ENCODE results near the gene ZFYVE16.
A peak's percentile ranks its signal among the peaks of the same experiment; 100 is the strongest.
"Not testable (repeated sequence)": the region's sequence is repeated elsewhere in the genome, so short reads cannot be mapped to it uniquely, and the experiment has no call there.

ZFYVE16 gene

DNA sequence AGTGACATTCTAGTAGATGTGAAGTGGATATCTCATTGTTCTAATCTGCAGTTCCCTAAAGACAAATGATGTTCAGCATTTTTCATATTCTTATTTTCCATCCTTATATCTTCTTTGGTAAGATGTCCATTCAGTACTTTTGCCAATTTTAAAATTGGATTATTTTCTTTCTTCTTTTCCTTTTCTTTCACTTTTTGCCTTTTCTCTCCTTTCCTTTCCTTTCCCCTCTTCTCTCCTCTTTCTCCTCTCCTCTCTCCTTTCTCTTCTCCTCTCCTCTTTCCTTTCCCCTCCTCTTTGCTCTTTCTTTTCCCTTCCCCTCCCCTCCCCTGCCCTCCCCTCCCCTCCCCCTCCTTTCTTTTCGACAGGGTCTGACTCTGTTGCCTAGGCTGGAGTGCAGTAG lies 10.1 kb downstream of the ZFYVE16 start:
- H3K4me2 ChIP-seq (ENCODE audit: low read length), result no peak overlapping the region
- no peaks in the 10 kb centered on the region for H3K9me3 ChIP-seq (replicated peaks; ENCODE audit: low read length)
- H3K4me3 ChIP-seq (ENCODE audit: low read length), result no peak overlapping the region
- no peaks in the 10 kb centered on the region for H3K27me3 ChIP-seq (ENCODE audit: control insufficient read depth, insufficient read depth, low read length)
- H3K36me3 ChIP-seq (ENCODE audit: insufficient read depth, low read length), result no peaks in the 10 kb centered on the region
- no peaks in the 10 kb centered on the region for H3K4me1 ChIP-seq (ENCODE audit: control insufficient read depth, insufficient read depth, low read length)
- no peak overlapping the region for H3K9ac ChIP-seq (ENCODE audit: low read depth, low read length)

DNA sequence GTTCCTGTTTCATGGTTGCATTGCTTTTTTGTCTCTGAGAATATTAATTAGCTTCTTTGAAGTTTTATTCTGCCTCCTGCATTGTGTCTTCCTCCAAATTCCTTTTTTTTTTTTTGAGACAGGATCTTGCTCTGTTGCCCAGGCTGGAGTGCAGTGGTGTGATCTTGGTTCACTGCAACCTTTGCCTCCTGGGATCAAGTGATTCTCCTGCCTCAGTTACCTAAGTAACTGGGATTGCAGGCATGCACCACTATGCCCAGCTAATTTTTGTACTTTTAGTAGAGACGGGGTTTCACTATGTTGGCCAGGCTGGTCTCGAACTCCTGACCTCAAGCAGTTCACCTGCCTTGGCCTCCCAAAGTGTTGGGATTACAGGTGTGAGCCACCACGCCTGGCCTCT lies 16.5 kb downstream of the ZFYVE16 start:
- H3K36me3 ChIP-seq (ENCODE audit: insufficient read depth, low read length); H3K4me3 ChIP-seq (ENCODE audit: low read length); H3K4me2 ChIP-seq (ENCODE audit: low read length); H3K27me3 ChIP-seq (ENCODE audit: control insufficient read depth, insufficient read depth, low read length); H3K9ac ChIP-seq (ENCODE audit: low read depth, low read length); H3K9me3 ChIP-seq (replicated peaks; ENCODE audit: low read length); H3K4me1 ChIP-seq (ENCODE audit: control insufficient read depth, insufficient read depth, low read length): not testable (repeated sequence)

DNA sequence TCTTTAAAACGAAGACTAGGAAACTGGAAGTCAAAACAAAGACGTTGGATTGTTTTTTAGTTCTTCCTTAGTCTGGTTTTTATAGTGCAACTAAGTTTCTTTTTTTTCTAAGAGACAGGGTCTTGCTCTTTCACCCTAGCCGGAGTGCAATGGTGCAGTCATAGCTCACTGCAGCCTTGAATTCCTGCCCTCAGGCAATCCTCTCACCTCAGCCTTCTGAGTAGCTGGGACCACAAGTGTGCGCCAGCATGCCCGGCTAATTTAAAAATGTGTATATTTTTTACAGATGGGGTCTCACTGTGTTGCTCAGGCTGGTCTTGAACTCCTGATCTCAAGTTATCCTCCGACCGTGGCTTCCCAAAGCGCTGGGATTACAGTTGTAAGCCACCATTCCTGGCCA lies 27.6 kb downstream of the ZFYVE16 start:
- peaks cover 29% of the 10 kb centered on the region for H3K36me3 ChIP-seq (ENCODE audit: insufficient read depth, low read length)
- no peaks in the 10 kb centered on the region for H3K27me3 ChIP-seq (ENCODE audit: control insufficient read depth, insufficient read depth, low read length)
- no peak overlapping the region for H3K4me3 ChIP-seq (ENCODE audit: low read length)
- no peak overlapping the region for H3K4me2 ChIP-seq (ENCODE audit: low read length)
- H3K4me1 ChIP-seq (ENCODE audit: control insufficient read depth, insufficient read depth, low read length), result peaks cover 3% of the 10 kb centered on the region
- no peaks in the 10 kb centered on the region for H3K9me3 ChIP-seq (replicated peaks; ENCODE audit: low read length)
- no peak overlapping the region for H3K9ac ChIP-seq (ENCODE audit: low read depth, low read length)

DNA sequence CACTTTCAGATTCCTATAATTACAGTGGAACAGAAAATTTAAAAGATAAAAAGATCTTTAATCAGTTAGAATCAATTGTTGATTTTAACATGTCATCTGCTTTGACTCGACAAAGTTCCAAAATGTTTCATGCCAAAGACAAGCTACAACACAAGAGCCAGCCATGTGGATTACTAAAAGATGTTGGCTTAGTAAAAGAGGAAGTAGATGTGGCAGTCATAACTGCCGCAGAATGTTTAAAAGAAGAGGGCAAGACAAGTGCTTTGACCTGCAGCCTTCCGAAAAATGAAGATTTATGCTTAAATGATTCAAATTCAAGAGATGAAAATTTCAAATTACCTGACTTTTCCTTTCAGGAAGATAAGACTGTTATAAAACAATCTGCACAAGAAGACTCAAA lies 29.5 kb downstream of the ZFYVE16 start:
- Histone ChIP-seq H3K9me3 (replicated peaks; ENCODE audit: low read length) (no peaks in the 10 kb centered on the region), H3K9ac (ENCODE audit: low read depth, low read length) (no peak overlapping the region), H3K36me3 (ENCODE audit: insufficient read depth, low read length) (peaks cover 33% of the 10 kb centered on the region), H3K4me3 (ENCODE audit: low read length) (no peak overlapping the region), H3K4me1 (ENCODE audit: control insufficient read depth, insufficient read depth, low read length) (peaks cover 3% of the 10 kb centered on the region), H3K27me3 (ENCODE audit: control insufficient read depth, insufficient read depth, low read length) (no peaks in the 10 kb centered on the region), H3K4me2 (ENCODE audit: low read length) (no peak overlapping the region)

DNA sequence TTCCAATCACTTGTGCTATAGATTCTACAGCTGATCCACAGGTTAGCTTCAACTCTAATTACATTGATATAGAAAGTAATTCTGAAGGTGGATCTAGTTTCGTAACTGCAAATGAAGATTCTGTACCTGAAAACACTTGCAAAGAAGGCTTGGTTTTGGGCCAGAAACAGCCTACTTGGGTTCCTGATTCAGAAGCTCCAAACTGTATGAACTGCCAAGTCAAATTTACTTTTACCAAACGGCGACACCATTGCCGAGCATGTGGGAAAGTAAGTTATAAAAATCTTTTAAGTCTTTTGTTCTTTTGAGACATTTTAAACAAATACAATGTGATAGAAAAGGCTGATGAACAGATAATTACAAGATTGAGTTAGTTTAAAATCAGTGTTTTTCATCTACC lies 30.9 kb downstream of the ZFYVE16 start:
- H3K9ac ChIP-seq (ENCODE audit: low read depth, low read length), result no peak overlapping the region
- no peaks in the 10 kb centered on the region for H3K9me3 ChIP-seq (replicated peaks; ENCODE audit: low read length)
- no peak overlapping the region for H3K4me2 ChIP-seq (ENCODE audit: low read length)
- peaks cover 3% of the 10 kb centered on the region for H3K4me1 ChIP-seq (ENCODE audit: control insufficient read depth, insufficient read depth, low read length)
- peaks cover 42% of the 10 kb centered on the region for H3K36me3 ChIP-seq (ENCODE audit: insufficient read depth, low read length)
- H3K4me3 ChIP-seq (ENCODE audit: low read length), result no peak overlapping the region
- H3K27me3 ChIP-seq (ENCODE audit: control insufficient read depth, insufficient read depth, low read length), result no peaks in the 10 kb centered on the region

DNA sequence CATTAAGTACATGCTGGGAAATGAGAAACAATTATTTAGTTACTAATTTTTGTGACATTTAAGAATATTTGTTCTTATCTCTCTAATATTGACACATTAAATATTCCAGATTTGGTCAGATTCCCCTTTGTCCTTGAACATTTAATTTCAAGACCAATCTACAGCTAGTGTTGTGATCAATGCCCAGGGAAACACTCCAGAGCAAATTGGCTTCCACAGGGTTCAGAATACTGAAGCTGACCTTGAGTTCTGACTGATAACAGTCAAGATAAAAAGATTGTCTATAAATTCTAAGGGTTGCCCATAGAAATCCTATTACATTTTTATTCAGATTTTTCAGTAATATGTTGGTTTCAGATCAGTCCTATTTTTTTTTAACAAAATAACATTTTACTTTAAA lies 31.3 kb downstream of the ZFYVE16 start:
- Histone ChIP-seq H3K4me2 (ENCODE audit: low read length) (no peak overlapping the region), H3K9me3 (replicated peaks; ENCODE audit: low read length) (no peaks in the 10 kb centered on the region), H3K36me3 (ENCODE audit: insufficient read depth, low read length) (peaks cover 46% of the 10 kb centered on the region), H3K27me3 (ENCODE audit: control insufficient read depth, insufficient read depth, low read length) (no peaks in the 10 kb centered on the region), H3K4me1 (ENCODE audit: control insufficient read depth, insufficient read depth, low read length) (peaks cover 3% of the 10 kb centered on the region), H3K9ac (ENCODE audit: low read depth, low read length) (no peak overlapping the region), H3K4me3 (ENCODE audit: low read length) (no peak overlapping the region)

DNA sequence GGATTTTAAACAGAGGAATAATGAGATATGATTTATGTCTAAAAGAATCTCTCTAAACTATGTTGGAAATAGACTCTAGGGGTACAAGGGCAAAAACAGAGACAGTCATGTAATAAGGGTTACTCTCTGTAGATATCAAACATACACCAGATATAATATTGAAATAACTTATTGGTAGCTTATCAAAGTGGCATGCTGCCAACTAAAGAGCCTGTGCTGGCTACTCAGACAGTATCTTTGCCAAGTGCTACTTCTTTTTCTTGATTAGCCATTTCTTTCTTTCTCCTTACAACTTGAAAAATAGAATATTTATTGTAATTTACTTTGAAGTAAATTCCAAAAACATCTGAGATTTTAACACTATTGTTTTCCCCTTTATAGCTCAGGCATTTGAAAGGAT lies 34.9 kb downstream of the ZFYVE16 start:
- H3K4me2 ChIP-seq (ENCODE audit: low read length), result no peak overlapping the region
- no peaks in the 10 kb centered on the region for H3K27me3 ChIP-seq (ENCODE audit: control insufficient read depth, insufficient read depth, low read length)
- no peaks in the 10 kb centered on the region for H3K4me1 ChIP-seq (ENCODE audit: control insufficient read depth, insufficient read depth, low read length)
- no peaks in the 10 kb centered on the region for H3K9me3 ChIP-seq (replicated peaks; ENCODE audit: low read length)
- H3K9ac ChIP-seq (ENCODE audit: low read depth, low read length), result no peak overlapping the region
- no peak overlapping the region for H3K4me3 ChIP-seq (ENCODE audit: low read length)
- peaks cover 40% of the 10 kb centered on the region for H3K36me3 ChIP-seq (ENCODE audit: insufficient read depth, low read length)

DNA sequence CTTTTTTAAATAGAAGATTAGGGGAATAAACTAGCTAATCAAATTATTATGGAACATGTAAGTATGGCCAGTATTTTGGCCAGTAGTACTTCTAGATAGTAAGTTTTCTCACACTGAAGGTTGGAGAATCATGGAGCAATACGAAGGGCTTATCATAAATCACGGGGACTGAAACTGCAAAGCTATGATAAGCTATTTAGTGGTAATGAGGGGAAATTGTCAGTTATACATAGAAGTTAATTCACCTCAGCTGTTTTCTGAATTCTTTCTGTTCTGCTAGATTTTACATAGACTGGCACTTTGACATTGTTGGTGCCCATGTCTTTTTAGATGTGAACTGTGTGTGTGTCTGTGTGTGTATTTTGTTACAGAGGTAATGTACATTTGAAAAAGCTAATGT lies 45.5 kb downstream of the ZFYVE16 start:
- peaks cover 36% of the 10 kb centered on the region for H3K36me3 ChIP-seq (ENCODE audit: insufficient read depth, low read length)
- no peaks in the 10 kb centered on the region for H3K27me3 ChIP-seq (ENCODE audit: control insufficient read depth, insufficient read depth, low read length)
- no peak overlapping the region for H3K4me2 ChIP-seq (ENCODE audit: low read length)
- H3K9me3 ChIP-seq (replicated peaks; ENCODE audit: low read length), result no peaks in the 10 kb centered on the region
- H3K9ac ChIP-seq (ENCODE audit: low read depth, low read length), result no peak overlapping the region
- H3K4me3 ChIP-seq (ENCODE audit: low read length), result no peak overlapping the region
- no peaks in the 10 kb centered on the region for H3K4me1 ChIP-seq (ENCODE audit: control insufficient read depth, insufficient read depth, low read length)

DNA sequence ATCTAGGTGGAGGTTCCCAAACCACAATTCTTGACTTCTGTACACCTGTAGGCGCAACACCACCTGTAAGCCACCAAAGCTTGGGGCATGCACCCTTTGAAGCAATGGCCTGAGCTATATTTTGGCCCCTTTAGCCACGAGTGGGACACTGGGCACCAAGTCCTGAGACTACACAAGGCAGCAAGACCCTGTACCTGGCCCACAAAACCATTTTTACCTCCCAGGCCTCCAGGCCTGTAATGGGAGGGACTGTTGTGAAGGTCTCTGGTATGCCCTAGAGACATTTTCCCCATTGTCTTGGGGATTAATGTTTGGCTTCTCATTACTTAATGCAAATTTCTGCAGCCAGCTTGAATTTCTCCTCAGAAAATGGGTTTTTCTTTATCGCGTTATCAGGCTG lies 55.4 kb downstream of the ZFYVE16 start:
- H3K9ac ChIP-seq (ENCODE audit: low read depth, low read length), result no peak overlapping the region
- H3K4me3 ChIP-seq (ENCODE audit: low read length), result no peak overlapping the region
- no peaks in the 10 kb centered on the region for H3K4me1 ChIP-seq (ENCODE audit: control insufficient read depth, insufficient read depth, low read length)
- no peaks in the 10 kb centered on the region for H3K9me3 ChIP-seq (replicated peaks; ENCODE audit: low read length)
- no peaks in the 10 kb centered on the region for H3K27me3 ChIP-seq (ENCODE audit: control insufficient read depth, insufficient read depth, low read length)
- no peak overlapping the region for H3K4me2 ChIP-seq (ENCODE audit: low read length)
- H3K36me3 ChIP-seq (ENCODE audit: insufficient read depth, low read length), result peaks cover 35% of the 10 kb centered on the region

DNA sequence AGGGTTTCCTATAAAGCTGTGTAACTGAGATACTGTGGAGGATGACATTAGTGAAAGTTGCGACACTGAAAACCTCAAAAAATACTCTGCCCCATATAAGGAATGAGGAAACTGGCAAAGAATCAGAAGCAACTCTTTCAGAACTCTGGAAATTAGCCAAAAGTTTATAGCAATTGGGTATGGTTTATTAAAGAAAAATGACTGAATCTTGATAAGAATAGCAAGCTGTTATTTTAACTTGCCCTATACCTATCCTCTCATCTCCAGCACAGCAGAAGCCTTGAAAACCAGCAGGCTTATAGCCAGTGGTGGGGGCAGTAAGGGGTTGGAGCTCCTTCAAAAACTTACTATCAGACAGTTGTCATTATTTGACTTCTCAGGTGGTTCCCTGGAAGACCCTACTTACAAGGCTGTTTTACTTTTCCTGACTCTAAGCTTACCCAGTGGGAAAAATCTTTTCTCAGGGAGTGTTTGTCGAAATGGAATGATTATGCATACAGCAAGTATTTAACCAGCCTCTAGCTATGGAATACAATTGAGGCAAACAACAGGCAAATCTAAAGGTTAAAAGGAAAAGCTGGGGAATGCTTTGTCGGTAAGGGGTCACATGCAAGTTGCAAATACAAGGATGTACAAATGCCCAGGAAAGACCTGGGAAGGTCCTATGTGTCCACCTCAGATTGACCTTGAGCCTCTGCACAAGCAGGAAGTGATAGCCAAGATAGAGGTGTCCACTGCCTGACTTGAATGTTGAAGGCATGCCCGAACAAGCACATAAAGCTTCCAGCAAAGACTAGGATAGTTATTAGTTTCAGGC lies 59.0 kb downstream of the ZFYVE16 start:
- H3K4me1 ChIP-seq (ENCODE audit: control insufficient read depth, insufficient read depth, low read length), result no peaks in the 10 kb centered on the region
- no peaks in the 10 kb centered on the region for H3K27me3 ChIP-seq (ENCODE audit: control insufficient read depth, insufficient read depth, low read length)
- no peaks in the 10 kb centered on the region for H3K9me3 ChIP-seq (replicated peaks; ENCODE audit: low read length)
- peaks cover 22% of the 10 kb centered on the region for H3K36me3 ChIP-seq (ENCODE audit: insufficient read depth, low read length)
- H3K9ac ChIP-seq (ENCODE audit: low read depth, low read length), result no peak overlapping the region
- peak overlapping the region; percentile 7 for H3K4me2 ChIP-seq (ENCODE audit: low read length)
- no peak overlapping the region for H3K4me3 ChIP-seq (ENCODE audit: low read length)

DNA sequence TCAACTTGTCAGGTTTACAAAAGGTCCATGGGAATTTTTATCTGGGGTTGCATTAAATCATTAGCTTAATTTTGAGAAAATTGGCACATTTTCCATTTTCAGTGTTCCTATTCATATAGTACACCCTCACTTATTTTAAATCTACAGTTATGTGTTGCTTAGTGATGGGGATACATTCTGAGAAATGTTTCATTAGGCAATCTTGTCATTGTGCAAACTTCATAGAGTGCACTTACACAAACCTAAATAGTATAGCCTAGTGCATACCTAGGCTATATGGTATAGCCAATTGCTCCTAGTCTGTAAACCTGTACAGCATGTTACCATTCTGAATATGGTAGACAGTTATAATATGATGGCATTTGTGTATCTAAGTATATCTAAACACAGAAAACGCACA lies 60.3 kb downstream of the ZFYVE16 start:
- Histone ChIP-seq H3K27me3 (ENCODE audit: control insufficient read depth, insufficient read depth, low read length) (no peaks in the 10 kb centered on the region), H3K4me1 (ENCODE audit: control insufficient read depth, insufficient read depth, low read length) (no peaks in the 10 kb centered on the region), H3K4me3 (ENCODE audit: low read length) (no peak overlapping the region), H3K9ac (ENCODE audit: low read depth, low read length) (no peak overlapping the region), H3K4me2 (ENCODE audit: low read length) (no peak overlapping the region), H3K36me3 (ENCODE audit: insufficient read depth, low read length) (peaks cover 19% of the 10 kb centered on the region), H3K9me3 (replicated peaks; ENCODE audit: low read length) (no peaks in the 10 kb centered on the region)

DNA sequence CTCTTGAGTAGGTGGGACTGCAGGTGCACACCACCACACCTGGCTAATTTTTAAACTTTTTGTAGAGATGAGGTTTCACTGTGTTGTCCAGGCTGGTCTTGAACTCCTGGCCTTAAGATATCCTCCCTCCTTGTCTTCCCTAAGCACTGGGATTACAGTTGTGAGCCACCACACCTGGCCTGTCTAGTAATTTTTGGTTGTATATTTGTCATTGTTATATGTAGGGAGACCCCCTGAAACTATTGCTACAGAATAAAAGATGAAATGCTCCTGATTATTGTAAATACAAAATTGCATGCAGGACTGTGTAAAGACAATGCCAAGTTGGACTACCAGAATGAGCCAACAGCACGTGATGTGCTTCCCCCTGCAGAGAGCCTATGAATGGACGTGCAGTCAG lies 62.8 kb downstream of the ZFYVE16 start:
- H3K4me2 ChIP-seq (ENCODE audit: low read length); H3K4me1 ChIP-seq (ENCODE audit: control insufficient read depth, insufficient read depth, low read length); H3K9me3 ChIP-seq (replicated peaks; ENCODE audit: low read length); H3K27me3 ChIP-seq (ENCODE audit: control insufficient read depth, insufficient read depth, low read length); H3K4me3 ChIP-seq (ENCODE audit: low read length); H3K9ac ChIP-seq (ENCODE audit: low read depth, low read length): not testable (repeated sequence)
- peaks cover 27% of the 10 kb centered on the region for H3K36me3 ChIP-seq (ENCODE audit: insufficient read depth, low read length)

Data from skeletal muscle satellite cell (primary cell).